Activated naive CD4-positive, alpha-beta T cell treated with anti-CD3 and anti-CD28 coated beads, Interleukin-2, amount 50 U/mL, for 24 hours (primary cell): ENCODE data around the gene SLC7A9.
"Not testable (repeated sequence)": the region's sequence is repeated elsewhere in the genome, so short reads cannot be mapped to it uniquely, and the experiment has no call there.

Experiments
- H3K27ac Mint-ChIP-seq: one replicate; pipeline ENCODE4 v1.8.0; 2021; ENCODE audit warnings: mild to moderate bottlenecking, mixed read lengths
- H3K27me3 Mint-ChIP-seq: one replicate; pipeline ENCODE4 v1.8.0; 2021; ENCODE audit warnings: mixed read lengths
- H3K36me3 Mint-ChIP-seq: one replicate; pipeline ENCODE4 v1.8.0; 2021; ENCODE audit warnings: mixed read lengths
- H3K4me1 Mint-ChIP-seq: one replicate; pipeline ENCODE4 v1.8.0; 2021; ENCODE audit warnings: mixed read lengths
- H3K4me3 Mint-ChIP-seq: one replicate; pipeline ENCODE4 v1.8.0; 2021; ENCODE audit warnings: mild to moderate bottlenecking, mixed read lengths
- H3K9me3 Mint-ChIP-seq: one replicate; pipeline ENCODE4 v1.8.0; 2021; ENCODE audit warnings: mixed read lengths

Gene SLC7A9

GRCh38 chr19:32812571-32812970, 57.0 kb downstream of the SLC7A9 start:
- H3K27me3 Mint-ChIP-seq, result no peaks in the 10 kb centered on the region

GRCh38 chr19:32812036-32812435, 57.5 kb downstream of the SLC7A9 start:
- Mint-ChIP-seq H3K4me3 (no peak overlapping the region), H3K27me3 (no peaks in the 10 kb centered on the region), H3K4me1 (peaks cover 33% of the 10 kb centered on the region), H3K36me3 (no peaks in the 10 kb centered on the region), H3K27ac (no peak overlapping the region), H3K9me3 (no peaks in the 10 kb centered on the region)

More at GRCh38 chr19:32812571-32812970, 57.0 kb downstream of the SLC7A9 start:
- H3K36me3 Mint-ChIP-seq, result no peaks in the 10 kb centered on the region
- H3K4me3 Mint-ChIP-seq, result no peak overlapping the region
- H3K27ac Mint-ChIP-seq, result no peak overlapping the region
- H3K9me3 Mint-ChIP-seq, result no peaks in the 10 kb centered on the region
- H3K4me1 Mint-ChIP-seq, result peaks cover 33% of the 10 kb centered on the region

DNA sequence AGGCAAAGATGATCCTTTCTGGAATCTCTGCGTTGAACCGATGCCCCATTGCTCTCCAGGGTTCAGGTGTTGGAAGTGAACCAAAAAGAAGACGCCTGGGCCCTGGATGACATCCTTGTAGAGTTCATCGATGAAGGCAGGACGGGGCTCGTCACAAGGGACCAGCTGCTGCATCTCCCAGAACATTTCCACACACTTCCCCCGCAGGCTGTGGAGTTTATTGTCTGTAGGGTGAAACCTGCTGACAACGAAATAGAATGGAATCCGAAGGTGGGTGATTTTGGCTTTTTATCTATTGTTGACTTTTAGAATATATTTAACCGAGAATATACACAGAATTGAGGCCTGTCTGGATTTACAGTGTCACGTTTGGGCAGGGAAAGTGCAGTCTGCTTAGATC, 58.4 kb downstream of the SLC7A9 start:
- H3K4me1 Mint-ChIP-seq, result peaks cover 33% of the 10 kb centered on the region
- H3K36me3 Mint-ChIP-seq, result no peaks in the 10 kb centered on the region
- H3K27ac Mint-ChIP-seq, result no peak overlapping the region
- H3K4me3 Mint-ChIP-seq, result no peak overlapping the region
- H3K27me3 Mint-ChIP-seq, result no peaks in the 10 kb centered on the region
- H3K9me3 Mint-ChIP-seq, result no peaks in the 10 kb centered on the region

GRCh38 chr19:32810452-32810851, 59.1 kb downstream of the SLC7A9 start:
- H3K9me3 Mint-ChIP-seq, result no peaks in the 10 kb centered on the region
- peaks cover 33% of the 10 kb centered on the region for H3K4me1 Mint-ChIP-seq
- no peaks in the 10 kb centered on the region for H3K27me3 Mint-ChIP-seq
- no peak overlapping the region for H3K27ac Mint-ChIP-seq
- no peaks in the 10 kb centered on the region for H3K36me3 Mint-ChIP-seq
- no peak overlapping the region for H3K4me3 Mint-ChIP-seq

DNA sequence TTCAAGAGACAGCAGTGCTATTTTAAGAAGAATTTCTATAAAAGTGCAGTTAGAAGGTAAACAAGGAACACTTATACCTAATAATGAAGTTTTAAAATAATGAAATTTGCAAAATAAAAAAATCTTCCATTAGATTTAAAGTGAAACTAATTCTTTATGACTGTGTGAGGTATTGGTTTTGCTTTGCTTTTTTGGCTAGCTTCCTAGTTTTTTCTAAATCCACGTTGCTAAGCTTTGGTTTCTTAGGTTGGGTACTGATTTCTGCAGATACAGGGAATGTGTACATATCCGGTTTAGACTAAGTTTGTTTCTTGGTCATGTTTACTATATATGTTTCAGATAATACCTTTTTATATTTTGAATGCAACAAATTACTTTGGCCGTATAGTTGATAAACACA, 59.8 kb downstream of the SLC7A9 start:
- Mint-ChIP-seq H3K9me3 (no peaks in the 10 kb centered on the region), H3K4me3 (peak overlapping the region; percentile 74), H3K36me3 (no peaks in the 10 kb centered on the region), H3K4me1 (peaks cover 33% of the 10 kb centered on the region), H3K27ac (no peak overlapping the region), H3K27me3 (no peaks in the 10 kb centered on the region)

DNA sequence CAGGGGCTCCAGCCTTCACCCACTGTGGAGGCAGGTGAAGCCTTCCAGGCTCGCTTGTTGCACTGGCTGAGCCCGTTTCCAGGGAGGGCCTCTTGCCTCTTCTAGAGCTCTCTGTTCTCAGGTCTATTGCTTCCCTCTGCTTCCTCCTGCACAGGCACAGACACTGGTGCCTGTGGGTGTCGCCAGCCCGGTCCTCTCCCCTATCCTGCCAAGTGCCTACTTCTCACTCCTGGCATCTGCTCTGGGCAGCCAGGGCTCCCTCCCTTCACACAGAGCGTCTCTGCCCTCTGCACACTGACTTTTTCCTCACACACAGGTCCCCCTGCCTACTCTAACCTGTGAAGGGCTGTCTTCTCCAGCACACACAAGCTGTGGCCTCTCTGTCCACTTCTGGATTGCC, 60.3 kb downstream of the SLC7A9 start:
- no peaks in the 10 kb centered on the region for H3K36me3 Mint-ChIP-seq
- no peaks in the 10 kb centered on the region for H3K27me3 Mint-ChIP-seq
- H3K4me3 Mint-ChIP-seq, result peak overlapping the region; percentile 74
- H3K27ac Mint-ChIP-seq, result peak overlapping the region; percentile 87
- peaks cover 30% of the 10 kb centered on the region for H3K4me1 Mint-ChIP-seq
- H3K9me3 Mint-ChIP-seq, result no peaks in the 10 kb centered on the region

GRCh38 chr19:32808236-32808635, 61.3 kb downstream of the SLC7A9 start:
- H3K27ac Mint-ChIP-seq, result no peak overlapping the region
- peaks cover 23% of the 10 kb centered on the region for H3K4me1 Mint-ChIP-seq
- no peaks in the 10 kb centered on the region for H3K27me3 Mint-ChIP-seq
- no peak overlapping the region for H3K4me3 Mint-ChIP-seq
- H3K9me3 Mint-ChIP-seq, result no peaks in the 10 kb centered on the region
- H3K36me3 Mint-ChIP-seq, result no peaks in the 10 kb centered on the region

GRCh38 chr19:32802840-32803239, 66.7 kb downstream of the SLC7A9 start:
- Mint-ChIP-seq H3K27ac (no peak overlapping the region), H3K27me3 (no peaks in the 10 kb centered on the region), H3K4me1 (peaks cover 35% of the 10 kb centered on the region)

DNA sequence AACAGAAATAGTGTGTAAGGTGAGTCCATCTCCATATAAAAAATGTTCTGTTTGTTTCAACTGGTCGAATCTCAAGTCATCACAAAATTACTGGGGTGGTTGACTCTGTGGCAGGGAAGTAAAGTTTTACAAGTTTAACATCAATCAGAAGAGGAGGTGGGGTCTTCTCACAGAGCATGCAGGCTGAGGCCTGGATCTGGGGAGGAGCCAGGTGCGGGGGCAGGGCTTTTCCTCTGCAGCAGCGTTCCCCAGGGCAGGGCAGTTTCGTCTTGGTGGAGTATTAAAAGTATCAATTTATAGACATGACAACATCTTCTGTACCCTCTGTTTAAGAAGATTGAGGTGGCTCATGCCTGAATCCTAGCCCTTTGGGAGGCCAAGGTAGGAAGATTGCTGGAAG, 68.8 kb downstream of the SLC7A9 start:
- no peak overlapping the region for H3K27ac Mint-ChIP-seq
- no peaks in the 10 kb centered on the region for H3K27me3 Mint-ChIP-seq
- H3K4me3 Mint-ChIP-seq, result peak overlapping the region; percentile 36
- H3K4me1 Mint-ChIP-seq, result peaks cover 50% of the 10 kb centered on the region
- no peaks in the 10 kb centered on the region for H3K36me3 Mint-ChIP-seq
- no peaks in the 10 kb centered on the region for H3K9me3 Mint-ChIP-seq

More at GRCh38 chr19:32802840-32803239, 66.7 kb downstream of the SLC7A9 start:
- no peak overlapping the region for H3K4me3 Mint-ChIP-seq
- H3K36me3 Mint-ChIP-seq, result no peaks in the 10 kb centered on the region
- no peaks in the 10 kb centered on the region for H3K9me3 Mint-ChIP-seq

DNA sequence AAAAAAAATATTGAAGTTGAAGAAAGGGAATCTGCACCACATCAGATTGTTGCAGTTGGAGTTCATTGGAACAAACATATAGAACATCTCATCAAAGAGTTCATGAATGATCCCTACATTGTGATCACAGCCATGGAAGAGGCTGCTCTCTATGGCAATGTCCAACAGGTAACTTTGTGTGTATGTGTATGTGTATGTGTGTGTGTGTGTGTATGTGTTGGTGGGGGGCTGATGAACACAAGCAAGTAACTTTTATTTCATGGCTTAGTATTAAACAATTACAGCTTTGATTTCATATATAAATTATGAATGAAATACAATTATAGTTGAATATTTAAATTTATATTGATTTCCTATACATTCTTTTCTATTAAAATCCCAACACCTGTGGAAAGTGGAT, 69.4 kb downstream of the SLC7A9 start:
- H3K4me3 Mint-ChIP-seq, result no peak overlapping the region
- peaks cover 55% of the 10 kb centered on the region for H3K4me1 Mint-ChIP-seq
- no peaks in the 10 kb centered on the region for H3K9me3 Mint-ChIP-seq
- no peaks in the 10 kb centered on the region for H3K27me3 Mint-ChIP-seq
- H3K27ac Mint-ChIP-seq, result no peak overlapping the region
- H3K36me3 Mint-ChIP-seq, result no peaks in the 10 kb centered on the region

DNA sequence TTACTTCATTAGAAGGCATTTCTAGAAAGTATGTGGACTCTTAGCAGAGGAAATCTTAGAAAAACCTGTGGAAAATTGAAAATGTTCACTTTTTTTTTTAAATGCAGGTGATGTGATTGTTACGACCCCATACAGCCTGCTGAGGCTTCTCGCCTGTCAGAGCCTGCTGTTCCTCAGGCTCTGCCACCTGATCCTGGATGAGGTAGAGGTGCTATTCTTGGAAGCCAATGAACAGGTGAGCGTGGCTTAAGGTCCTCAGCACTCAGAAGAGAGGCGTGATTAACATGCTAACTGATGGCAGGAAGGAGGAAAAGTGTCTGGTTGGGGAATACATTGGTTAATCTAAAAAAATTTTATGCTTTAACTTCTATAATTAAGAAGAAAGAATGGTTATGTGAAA, 71.4 kb downstream of the SLC7A9 start:
- no peaks in the 10 kb centered on the region for H3K27me3 Mint-ChIP-seq
- peaks cover 72% of the 10 kb centered on the region for H3K4me1 Mint-ChIP-seq
- no peak overlapping the region for H3K4me3 Mint-ChIP-seq
- H3K9me3 Mint-ChIP-seq, result no peaks in the 10 kb centered on the region
- no peak overlapping the region for H3K27ac Mint-ChIP-seq
- no peaks in the 10 kb centered on the region for H3K36me3 Mint-ChIP-seq

DNA sequence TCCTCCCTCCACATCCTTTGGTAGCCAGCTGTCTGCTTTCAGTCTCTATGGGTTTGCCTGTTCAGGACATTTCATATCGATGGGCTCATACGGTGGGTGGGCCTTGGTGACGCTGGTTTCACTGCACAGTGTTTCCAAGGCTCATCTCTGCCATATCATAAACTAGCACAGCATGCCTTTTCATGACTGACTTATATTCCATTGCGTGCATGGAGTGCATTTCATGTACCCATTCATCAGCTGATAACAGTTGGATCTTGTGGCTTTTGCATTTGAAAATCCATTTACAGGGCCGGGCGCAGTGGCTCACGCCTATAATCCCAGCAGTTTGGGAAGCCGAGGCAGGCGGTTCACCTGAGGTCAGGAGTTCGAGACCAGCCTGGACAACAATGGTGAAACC, 80.1 kb downstream of the SLC7A9 start:
- Mint-ChIP-seq H3K4me1 (peaks cover 32% of the 10 kb centered on the region), H3K27ac (no peak overlapping the region), H3K9me3 (no peaks in the 10 kb centered on the region), H3K27me3 (no peaks in the 10 kb centered on the region), H3K4me3 (no peak overlapping the region), H3K36me3 (peaks cover 7% of the 10 kb centered on the region)

GRCh38 chr19:32787895-32788294, 81.7 kb downstream of the SLC7A9 start:
- H3K36me3 Mint-ChIP-seq, H3K27ac Mint-ChIP-seq, H3K9me3 Mint-ChIP-seq, H3K27me3 Mint-ChIP-seq, H3K4me3 Mint-ChIP-seq: not testable (repeated sequence)
- H3K4me1 Mint-ChIP-seq, result peaks cover 22% of the 10 kb centered on the region

GRCh38 chr19:32787161-32787813, 82.3 kb downstream of the SLC7A9 start:
- H3K27me3 Mint-ChIP-seq, H3K9me3 Mint-ChIP-seq, H3K36me3 Mint-ChIP-seq, H3K27ac Mint-ChIP-seq, H3K4me3 Mint-ChIP-seq: not testable (repeated sequence)
- peaks cover 18% of the 10 kb centered on the region for H3K4me1 Mint-ChIP-seq

GRCh38 chr19:32782089-32782488, 87.5 kb downstream of the SLC7A9 start:
- H3K9me3 Mint-ChIP-seq, H3K4me1 Mint-ChIP-seq, H3K27ac Mint-ChIP-seq, H3K27me3 Mint-ChIP-seq, H3K4me3 Mint-ChIP-seq: not testable (repeated sequence)
- H3K36me3 Mint-ChIP-seq, result peaks cover 14% of the 10 kb centered on the region

GRCh38 chr19:32781280-32781679, 88.3 kb downstream of the SLC7A9 start:
- Mint-ChIP-seq H3K4me3 (no peak overlapping the region), H3K9me3 (peaks cover 7% of the 10 kb centered on the region), H3K27me3 (no peaks in the 10 kb centered on the region), H3K36me3 (peaks cover 9% of the 10 kb centered on the region), H3K27ac (peak overlapping the region; percentile 3), H3K4me1 (no peaks in the 10 kb centered on the region)
